CD4-positive, alpha-beta T cell treated with Interferon alpha-2 for 1 hour (primary cell): ENCODE results near the gene CDRT4.
"Not testable (repeated sequence)": the region's sequence is repeated elsewhere in the genome, so short reads cannot be mapped to it uniquely, and the experiment has no call there.

Experiments
- DNase-seq, 2 donors: peaks; one replicate each; pipeline ENCODE4 v3.0.0-alpha.2; 2020 to 2022

The CDRT4 gene

GRCh38 chr17:15467592-15467991 is at the start of gene CDRT4:
Gene CDRT4, minus strand, starts transcription at chr17:15467621. Its CDS starts 27,383 bp downstream, at chr17:15440238.
- no peak for DNase-seq

GRCh38 chr17:15516150-15516549 is 48.7 kb upstream of the CDRT4 start:
- DNase-seq: no peak

GRCh38 chr17:15514469-15514868 is 47.0 kb upstream of the CDRT4 start:
- DNase-seq: no peak

- no peak for DNase-seq
Measured at GRCh38 chr17:15513856-15514459, 46.5 kb upstream of the CDRT4 start.

- DNase-seq: no peak
Measured at GRCh38 chr17:15513058-15513791, 45.8 kb upstream of the CDRT4 start.

- DNase-seq: no peak
Measured at GRCh38 chr17:15512071-15512709, 44.8 kb upstream of the CDRT4 start.

- no peak for DNase-seq
Measured at GRCh38 chr17:15511142-15511541, 43.7 kb upstream of the CDRT4 start.

- DNase-seq: no peak
Measured at GRCh38 chr17:15510361-15510760, 42.9 kb upstream of the CDRT4 start.

- DNase-seq: no peak
Measured at GRCh38 chr17:15509095-15509494, 41.7 kb upstream of the CDRT4 start.

GRCh38 chr17:15508466-15508865 is 41.0 kb upstream of the CDRT4 start:
- no peak for DNase-seq

GRCh38 chr17:15507896-15508295 is 40.5 kb upstream of the CDRT4 start:
- no peak for DNase-seq

GRCh38 chr17:15507001-15507400 is 39.6 kb upstream of the CDRT4 start:
- DNase-seq: no peak

- DNase-seq: not testable (repeated sequence)
Measured at GRCh38 chr17:15505708-15506107, 38.3 kb upstream of the CDRT4 start.

- DNase-seq: no peak
Measured at GRCh38 chr17:15503731-15504130, 36.3 kb upstream of the CDRT4 start.

GRCh38 chr17:15502369-15503112 is 35.1 kb upstream of the CDRT4 start:
- DNase-seq: peak; percentile 55 to 67

GRCh38 chr17:15501793-15502192 is 34.4 kb upstream of the CDRT4 start:
- no peak for DNase-seq

- no peak for DNase-seq
Measured at GRCh38 chr17:15501282-15501681, 33.9 kb upstream of the CDRT4 start.

GRCh38 chr17:15498107-15498506 is 30.7 kb upstream of the CDRT4 start:
- no peak for DNase-seq

- DNase-seq: no peak
Measured at GRCh38 chr17:15496735-15497670, 29.6 kb upstream of the CDRT4 start.

GRCh38 chr17:15494821-15495220 is 27.4 kb upstream of the CDRT4 start:
- DNase-seq: no peak

- DNase-seq: no peak
Measured at GRCh38 chr17:15493693-15494035, 26.2 kb upstream of the CDRT4 start.
